Heart right ventricle (tissue), 16 donors: ENCODE data around the gene NDUFA3. TPM values are rescaled to one million over a fixed set of nuclear protein-coding genes. Genes with fewer than 3 reads are reported as not detected.

ENCODE experiments used
- ATAC-seq, 8 donors: fragments of 200-7000 bp; cut with Tn5 transposase; one replicate each; pipeline ENCODE4 v1.9.1; 2020; ENCODE audit warnings: mild to moderate bottlenecking in 8 of 8, moderate library complexity in 8 of 8, moderate number of reproducible peaks in 1 of 8
- DNase-seq, 2 donors: peaks; one replicate each; pipeline ENCODE4 v3.0.0-alpha.2; 2020
- H3K27ac ChIP-seq, 10 donors: fragments of 200-600 bp; sonication (generic) in 2 of 10; one replicate each; pipeline versions ENCODE4 v1.5.0 to v1.8.0; 2020 to 2022; ENCODE audit warnings: mild to moderate bottlenecking in 3 of 10
- H3K27me3 ChIP-seq, 7 donors: fragments of 200-600 bp; one replicate each; pipeline ENCODE4 v1.8.0; 2021 to 2022; ENCODE audit warnings: mild to moderate bottlenecking in 2 of 7
- H3K36me3 ChIP-seq, 9 donors: fragments of 200-600 bp; sonication (generic) in 1 of 9; one replicate each; pipeline versions ENCODE4 v1.5.0 to v1.8.0; 2020 to 2022; ENCODE audit warnings: mild to moderate bottlenecking in 2 of 9
- H3K4me1 ChIP-seq, 9 donors: fragments of 200-600 bp; sonication (generic) in 1 of 9; one replicate each; pipeline versions ENCODE4 v1.5.0 to v1.8.0; 2020 to 2022; ENCODE audit warnings: mild to moderate bottlenecking in 4 of 9
- H3K4me3 ChIP-seq, 10 donors: fragments of 200-600 bp; sonication (generic) in 2 of 10; one replicate each; pipeline versions ENCODE4 v1.5.0 to v1.8.0; 2020 to 2022; ENCODE audit warnings: mild to moderate bottlenecking in 7 of 10, moderate library complexity in 2 of 10
- H3K9me3 ChIP-seq, 11 donors: fragments of 200-600 bp in 10 of 11; sonication (generic) in 2 of 11; one replicate each; pipeline versions ENCODE4 v1.5.0 to v1.8.0; 2013 to 2022; ENCODE audit warnings: mild to moderate bottlenecking in 2 of 11, control low read depth in 1 of 11, moderate library complexity in 1 of 11
- WGBS, 2 donors: extraction: QIAGEN DNeasy Blood & Tissue Kit; methylation state at CpG; one replicate each; pipeline ENCODE4 v1.1.7; 2013; ENCODE audit warnings: inconsistent platforms in 1 of 2; 5-methylcytosine and 5-hydroxymethylcytosine counted together
- intact Hi-C, 10 donors: fragments of 100-400 bp; cut with DNase I; formaldehyde crosslinking; loops; one replicate each; pipeline versions ENCODE4 v1.11.1 to v1.14.2; 2022
- polyA plus RNA-seq, 2 donors: library from polyadenylated mRNA; stranded (reverse); fragments of 200-250 nt; gene quantifications; one replicate each; pipeline ENCODE4 v1.2.3, GENCODE V29; 2013
- total RNA-seq, 10 donors: library from RNA; stranded (reverse); fragmentation: NEBNext Ultra II Directional in 3 of 10; extraction: Animal tissue kit (Norgen Biotek cat#: 25700) in 3 of 10; gene quantifications; one replicate each; pipeline versions ENCODE4 v1.2.1 to v1.2.4, GENCODE V29; 2021 to 2023
- TF ChIP-seq, protein P1 (sequence below), 9 donors: fragments of 200-600 bp; sonication (generic) in 2 of 9; IDR thresholded peaks; one replicate each; pipeline versions ENCODE4 v1.5.0 to v1.8.0; 2021 to 2022; ENCODE audit warnings: antibody characterized with exemption in 9 of 9, mild to moderate bottlenecking in 5 of 9, moderate library complexity in 1 of 9
- donor health status: Arrhythmogenic right ventricular cardiomyopathy.
- donor health status: ischemic (EF 13 %, LVEDD 7.1; RV severe dilation, severe dysfunction).
- donor health status: healthy with polysubstance abuse.
- donor health status: DM: no; HTN: yes; CAD: no.
- donor health status: DM: no; HTN: no; CAD: no.
- donor health status: ischemic (EF 25% LVEDD 6.9; RV normal size, moderate dysfunction).
- donor health status: ischemic (EF 25% LVEDD 5.7; RV mildly dilated, moderate dysfunction).
- donor health status: healthy.
- donor health status: DM: yes; HTN: yes; CAD: no.
- donor health status: Ischemic cardiomyopathy.
- donor health status: ischemic (EF 35%, LVEDD 5.7; RV mildly dilated, moderate dysfunction).
- donor health status: nonischemic (EF 11% LVEDD 7.7; RV severe dilation, severe dysfunction).
- donor health status: DM: yes; HTN: yes; CAD: no.
- donor health status: PGD.
- donor health status: ischemic (EF 29% LVEDD 5.4; RV normal size, mild dysfunction).
- donor health status: nonischemic (EF 23%, LVEDD 6.1; RV moderate dilation, normal function).

The NDUFA3 gene
- total and polyA plus RNA-seq, 12 donors, result 239 to 3,395 (median 360) TPM

DNA sequence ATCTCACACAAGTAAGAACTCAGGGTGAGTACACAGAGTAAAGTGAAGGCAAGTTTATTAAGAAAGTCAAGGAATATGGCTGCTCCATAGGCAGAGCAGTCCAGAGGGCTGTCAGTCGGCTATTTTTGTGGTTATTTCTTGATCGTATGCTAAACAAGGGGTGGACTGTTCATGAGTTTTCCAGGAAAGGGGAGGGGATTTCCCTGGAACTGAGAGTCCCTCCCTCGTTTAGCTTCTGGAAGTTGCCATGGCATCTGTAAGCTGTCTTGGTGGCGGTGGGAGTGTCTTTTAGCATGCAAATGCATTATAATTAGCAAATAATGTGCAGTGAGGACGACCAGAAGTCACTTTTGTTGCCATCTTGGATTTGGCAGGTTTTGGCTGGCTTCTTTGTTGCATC lies 33.2 kb upstream of the NDUFA3 start:
- 59 to 60% methylated on average over 5 of the region's 5 CpGs for WGBS, 2 donors
- ATAC-seq, result no peak
- no peak for DNase-seq
- Histone ChIP-seq H3K36me3 (no peaks in the 10 kb centered on the region), H3K4me1 (no peaks in the 10 kb centered on the region), H3K27me3 (peaks cover 0 to 8% (median 3%) of the 10 kb centered on the region in 7 donors), H3K27ac (no peak overlapping the region), H3K9me3 (peaks cover 0 to 25% (median 4%) of the 10 kb centered on the region in 11 donors), H3K4me3 (no peak overlapping the region)
- intact Hi-C loops, result no loop called here
- TF ChIP-seq, protein P1, sequence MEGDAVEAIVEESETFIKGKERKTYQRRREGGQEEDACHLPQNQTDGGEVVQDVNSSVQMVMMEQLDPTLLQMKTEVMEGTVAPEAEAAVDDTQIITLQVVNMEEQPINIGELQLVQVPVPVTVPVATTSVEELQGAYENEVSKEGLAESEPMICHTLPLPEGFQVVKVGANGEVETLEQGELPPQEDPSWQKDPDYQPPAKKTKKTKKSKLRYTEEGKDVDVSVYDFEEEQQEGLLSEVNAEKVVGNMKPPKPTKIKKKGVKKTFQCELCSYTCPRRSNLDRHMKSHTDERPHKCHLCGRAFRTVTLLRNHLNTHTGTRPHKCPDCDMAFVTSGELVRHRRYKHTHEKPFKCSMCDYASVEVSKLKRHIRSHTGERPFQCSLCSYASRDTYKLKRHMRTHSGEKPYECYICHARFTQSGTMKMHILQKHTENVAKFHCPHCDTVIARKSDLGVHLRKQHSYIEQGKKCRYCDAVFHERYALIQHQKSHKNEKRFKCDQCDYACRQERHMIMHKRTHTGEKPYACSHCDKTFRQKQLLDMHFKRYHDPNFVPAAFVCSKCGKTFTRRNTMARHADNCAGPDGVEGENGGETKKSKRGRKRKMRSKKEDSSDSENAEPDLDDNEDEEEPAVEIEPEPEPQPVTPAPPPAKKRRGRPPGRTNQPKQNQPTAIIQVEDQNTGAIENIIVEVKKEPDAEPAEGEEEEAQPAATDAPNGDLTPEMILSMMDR (IDR thresholded peaks at IDR 0.05), result no peak

DNA sequence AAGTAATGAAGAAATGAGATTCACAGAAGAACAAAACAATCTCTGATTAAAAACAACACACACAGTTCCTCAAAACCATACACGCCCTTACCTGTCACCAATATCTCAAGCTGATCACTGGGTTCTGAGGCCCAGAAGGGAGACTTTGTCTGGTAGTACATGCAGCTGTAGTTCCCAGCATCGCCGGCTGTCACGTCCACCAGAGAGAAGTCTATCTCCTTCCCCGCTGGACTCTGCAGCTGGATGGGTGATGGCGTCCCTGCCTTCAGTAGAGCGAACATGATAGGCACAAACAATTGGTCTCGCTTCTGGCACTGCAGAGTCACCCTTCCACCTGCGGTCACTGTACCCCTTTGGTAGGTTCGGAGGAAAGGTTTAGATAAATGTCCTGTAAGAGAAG lies 28.8 kb upstream of the NDUFA3 start:
- peaks cover 0 to 27% (median 4%) of the 10 kb centered on the region in 11 donors for H3K9me3 ChIP-seq
- 81 to 82% methylated on average over 10 of the region's 10 CpGs for WGBS, 2 donors
- TF ChIP-seq, protein P1 (IDR thresholded peaks at IDR 0.05), result no peak
- no peaks in the 10 kb centered on the region for H3K36me3 ChIP-seq
- H3K4me3 ChIP-seq, result no peak overlapping the region
- peaks cover 0 to 3% (median 0%) of the 10 kb centered on the region in 7 donors for H3K27me3 ChIP-seq
- no peak for DNase-seq
- peaks cover 0 to 13% (median 0%) of the 10 kb centered on the region in 9 donors for H3K4me1 ChIP-seq
- intact Hi-C loops, result no loop called here
- no peak overlapping the region for H3K27ac ChIP-seq
- no peak for ATAC-seq

DNA sequence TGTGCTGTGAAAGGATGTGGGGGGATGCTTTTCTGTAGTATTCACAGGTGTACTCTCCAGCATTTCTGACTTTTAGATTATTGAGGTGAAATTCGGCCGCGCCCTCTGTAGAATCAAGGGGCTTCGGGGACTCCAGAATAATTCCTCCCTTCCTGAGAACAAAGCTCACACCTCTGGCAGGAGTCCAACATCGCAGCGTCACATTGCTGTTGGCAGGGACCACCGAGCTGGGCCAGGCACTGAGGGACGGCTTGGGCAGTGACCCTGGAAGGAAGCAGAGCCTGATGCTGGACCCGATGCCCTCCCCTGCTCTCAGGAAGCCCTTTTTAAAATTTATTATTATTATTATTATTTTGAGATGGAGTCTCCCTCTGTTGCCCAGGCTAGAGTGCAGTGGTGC lies 27.8 kb upstream of the NDUFA3 start:
- intact Hi-C loops, result no loop called here
- Histone ChIP-seq H3K4me1 (peaks cover 0 to 13% (median 0%) of the 10 kb centered on the region in 9 donors), H3K9me3 (peaks cover 0 to 17% (median 0%) of the 10 kb centered on the region in 11 donors), H3K27ac (no peak overlapping the region), H3K4me3 (no peak overlapping the region), H3K36me3 (no peaks in the 10 kb centered on the region), H3K27me3 (peaks cover 0 to 5% (median 0%) of the 10 kb centered on the region in 7 donors)
- TF ChIP-seq, protein P1 (IDR thresholded peaks at IDR 0.05), result no peak
- DNase-seq (no peak), ATAC-seq (no peak)
- 63 to 64% methylated on average over 9 of the region's 9 CpGs for WGBS, 2 donors

DNA sequence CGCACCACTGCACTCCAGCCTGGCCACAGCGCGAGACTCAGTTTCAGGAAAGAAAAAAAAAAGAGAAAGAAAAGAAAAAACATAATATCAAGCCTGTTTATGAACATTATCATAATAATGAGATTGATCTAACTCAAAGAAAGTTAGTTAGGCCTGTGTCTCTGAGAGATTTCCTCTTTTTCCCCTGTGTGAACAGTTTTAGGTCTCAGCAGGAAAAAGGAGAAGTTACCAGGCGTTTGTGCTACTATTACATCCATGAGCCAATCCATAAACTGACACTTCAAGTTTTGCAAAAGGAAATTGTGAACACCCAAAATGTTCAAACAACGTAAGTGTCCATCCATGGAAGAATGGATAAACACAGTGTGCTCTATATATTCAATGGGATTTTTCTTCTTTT lies 25.3 kb upstream of the NDUFA3 start:
- intact Hi-C loops, result no loop called here
- no peak overlapping the region for H3K4me3 ChIP-seq
- DNase-seq, result no peak
- peaks cover 0 to 27% (median 0%) of the 10 kb centered on the region in 11 donors for H3K9me3 ChIP-seq
- peaks cover 0 to 5% (median 0%) of the 10 kb centered on the region in 7 donors for H3K27me3 ChIP-seq
- H3K4me1 ChIP-seq, result peaks cover 0 to 13% (median 0%) of the 10 kb centered on the region in 9 donors
- H3K27ac ChIP-seq, result peak overlapping the region in 1 of 10 donors; percentile 6
- TF ChIP-seq, protein P1 (IDR thresholded peaks at IDR 0.05), result no peak
- no peaks in the 10 kb centered on the region for H3K36me3 ChIP-seq
- no peak for ATAC-seq
- WGBS, 2 donors, result 72 to 83% methylated on average over 5 of the region's 5 CpGs
